Lung (tissue), 12 donors: ENCODE measurements around the gene MAPK9. TPM values are rescaled to one million over a fixed set of nuclear protein-coding genes. Genes with fewer than 3 reads are reported as not detected.

Experiments
- ATAC-seq: fragments of 200-7000 bp; cut with Tn5 transposase; one replicate; pipeline ENCODE4 v1.9.1; 2020; ENCODE audit warnings: moderate number of reproducible peaks; ENCODE audit not compliant: insufficient read depth, low FRiP score
- DNase-seq, 3 donors: peaks; one replicate each; pipeline ENCODE4 v3.0.0-alpha.2; 2013 to 2017
- H3K27ac ChIP-seq, 2 donors: one replicate each; pipeline ENCODE4 v1.5.1; 2013; ENCODE audit warnings: mild to moderate bottlenecking in 2 of 2, moderate library complexity in 2 of 2, control low read depth in 1 of 2, inconsistent platforms in 1 of 2, low read depth in 1 of 2, low read length in 1 of 2
- H3K27me3 ChIP-seq, 3 donors: one replicate each; pipeline ENCODE4 v1.5.1; 2013; ENCODE audit warnings: low read length in 2 of 3; ENCODE audit not compliant: control insufficient read depth in 3 of 3, insufficient read depth in 3 of 3
- H3K36me3 ChIP-seq, 4 donors: one replicate each; pipeline ENCODE4 v1.5.1; 2013; ENCODE audit warnings: low read length in 4 of 4, mild to moderate bottlenecking in 1 of 4, moderate library complexity in 1 of 4; ENCODE audit not compliant: control insufficient read depth in 4 of 4, insufficient read depth in 4 of 4
- H3K4me1 ChIP-seq, 5 donors: one replicate each; pipeline ENCODE4 v1.5.1; 2013; ENCODE audit warnings: low read length in 5 of 5, mild to moderate bottlenecking in 2 of 5, moderate library complexity in 1 of 5; ENCODE audit not compliant: control insufficient read depth in 5 of 5, insufficient read depth in 5 of 5
- H3K4me3 ChIP-seq: one replicate; pipeline ENCODE4 v1.5.1; 2013; ENCODE audit warnings: mild to moderate bottlenecking, control low read depth, moderate library complexity
- H3K9ac ChIP-seq, 2 donors: one replicate each; pipeline ENCODE4 v1.5.1; 2013; ENCODE audit warnings: low read length in 2 of 2, control low read depth in 1 of 2; ENCODE audit not compliant: insufficient read depth in 1 of 2
- H3K9me3 ChIP-seq, 4 donors: one replicate each; pipeline ENCODE4 v1.5.1; 2013; ENCODE audit warnings: low read length in 3 of 4, mild to moderate bottlenecking in 1 of 4, moderate library complexity in 1 of 4; ENCODE audit not compliant: control insufficient read depth in 4 of 4, insufficient read depth in 3 of 4
- CTCF ChIP-seq: IDR thresholded peaks from 2 replicates; pipeline ENCODE4 v1.5.1; 2012; ENCODE audit warnings: mild to moderate bottlenecking; ENCODE audit errors: control extremely low read depth, extremely low read depth
- WGBS, 2 donors: extraction: QIAGEN DNeasy Blood & Tissue Kit; methylation state at CpG; one replicate each; pipeline ENCODE4 v1.1.7; 2013; 5-methylcytosine and 5-hydroxymethylcytosine counted together
- polyA plus RNA-seq, 2 donors: library from polyadenylated mRNA; stranded (reverse); fragments of 200-250 nt; gene quantifications; one replicate each; pipeline ENCODE4 v1.2.1, GENCODE V29; 2013
- total RNA-seq, 2 donors: library from RNA; depleted of rRNA in 1 of 2; stranded (reverse); fragments of >200 nt in 1 of 2; gene quantifications; one replicate each; pipeline ENCODE4 v1.2.1, GENCODE V29; 2014 to 2021
- donor health status: control.
- donor health status: control.
- donor health status: Bipolar disorder and iron deficiency.
- donor health status: healthy.
- donor health status: DM: yes; HTN: yes; CAD: no.

Gene MAPK9
- total and polyA plus RNA-seq, 4 donors: 13.1 to 38.1 (median 23.6) TPM

GRCh38 chr5:180241600-180241999 lies 50.3 kb downstream of the MAPK9 start:
- ATAC-seq: no peak
- Histone ChIP-seq H3K36me3 (peaks cover 21 to 40% (median 28%) of the 10 kb centered on the region in 4 donors), H3K4me3 (no peak overlapping the region), H3K9me3 (peaks cover 0 to 31% (median 1%) of the 10 kb centered on the region in 4 donors), H3K4me1 (no peaks in the 10 kb centered on the region), H3K27me3 (no peaks in the 10 kb centered on the region), H3K9ac (no peak overlapping the region), H3K27ac (no peak overlapping the region)
- no peak for TF ChIP-seq CTCF
- no peak for DNase-seq
- WGBS, 2 donors: 96 to 98% methylated on average over 5 of the region's 5 CpGs

- ATAC-seq: no peak
- no peak for DNase-seq
- Histone ChIP-seq H3K27ac (no peak overlapping the region), H3K4me3 (no peak overlapping the region), H3K9ac (no peak overlapping the region), H3K36me3 (peaks cover 24 to 53% (median 37%) of the 10 kb centered on the region in 4 donors), H3K4me1 (no peaks in the 10 kb centered on the region), H3K27me3 (no peaks in the 10 kb centered on the region), H3K9me3 (peaks cover 0 to 31% (median 0%) of the 10 kb centered on the region in 4 donors)
- 98 to 100% methylated on average over 2 of the region's 2 CpGs for WGBS, 2 donors
- no peak for TF ChIP-seq CTCF
Observed at GRCh38 chr5:180238631-180239030, 53.3 kb downstream of the MAPK9 start.

- H3K27ac ChIP-seq: no peak overlapping the region
- no peak for TF ChIP-seq CTCF
- ATAC-seq (no peak), DNase-seq (no peak)
- no peak overlapping the region for H3K4me3 ChIP-seq
- H3K27me3 ChIP-seq: no peaks in the 10 kb centered on the region
- peaks cover 0 to 35% (median 0%) of the 10 kb centered on the region in 4 donors for H3K9me3 ChIP-seq
- H3K4me1 ChIP-seq: no peaks in the 10 kb centered on the region
- no peak overlapping the region for H3K9ac ChIP-seq
- H3K36me3 ChIP-seq: peaks cover 21 to 35% (median 30%) of the 10 kb centered on the region in 4 donors
- 94 to 98% methylated on average over 1 of the region's 1 CpG for WGBS, 2 donors
Observed at GRCh38 chr5:180235846-180236245, 56.0 kb downstream of the MAPK9 start.

- Histone ChIP-seq H3K4me3 (no peak overlapping the region), H3K27me3 (no peaks in the 10 kb centered on the region), H3K27ac (no peak overlapping the region), H3K4me1 (no peaks in the 10 kb centered on the region), H3K9me3 (peaks cover 0 to 37% (median 0%) of the 10 kb centered on the region in 4 donors), H3K9ac (no peak overlapping the region), H3K36me3 (peaks cover 21 to 29% (median 26%) of the 10 kb centered on the region in 4 donors)
- no peak for TF ChIP-seq CTCF
- WGBS, 2 donors: 86 to 92% methylated on average over 5 of the region's 5 CpGs
- no peak for DNase-seq
- no peak for ATAC-seq
Observed at GRCh38 chr5:180235077-180235476, 56.8 kb downstream of the MAPK9 start.
